ENCODE measurements around the gene SIRPD.

Gene SIRPD

DNA sequence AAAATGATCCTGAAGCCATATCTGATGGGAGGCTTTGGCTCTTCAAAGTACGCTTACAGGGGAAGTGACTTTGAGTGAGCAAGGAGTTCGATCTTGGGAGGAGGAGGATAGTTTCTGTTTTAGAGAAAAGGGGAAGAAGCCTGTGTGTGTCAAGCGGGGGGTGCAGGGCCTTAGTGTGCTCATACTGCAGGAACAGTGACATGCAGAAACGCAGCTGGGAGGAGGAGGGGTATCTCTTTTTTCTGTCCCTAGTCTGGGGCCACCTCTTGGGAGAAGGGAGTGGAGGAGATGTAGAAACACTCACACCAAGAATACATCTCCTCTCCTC is 19.8 kb downstream of the SIRPD start:
- Histone ChIP-seq H3K27me3 (replicated peaks; ENCODE audit: insufficient read depth, low read length) (no peaks in the 10 kb centered on the region), H3K9me2 (replicated peaks; ENCODE audit: insufficient read depth, low read length) (no peaks in the 10 kb centered on the region), H3K4me2 (ENCODE audit: low read depth, low read length) (peak overlapping the region; percentile 3; the same call in 1 of the 2 replicates)

DNA sequence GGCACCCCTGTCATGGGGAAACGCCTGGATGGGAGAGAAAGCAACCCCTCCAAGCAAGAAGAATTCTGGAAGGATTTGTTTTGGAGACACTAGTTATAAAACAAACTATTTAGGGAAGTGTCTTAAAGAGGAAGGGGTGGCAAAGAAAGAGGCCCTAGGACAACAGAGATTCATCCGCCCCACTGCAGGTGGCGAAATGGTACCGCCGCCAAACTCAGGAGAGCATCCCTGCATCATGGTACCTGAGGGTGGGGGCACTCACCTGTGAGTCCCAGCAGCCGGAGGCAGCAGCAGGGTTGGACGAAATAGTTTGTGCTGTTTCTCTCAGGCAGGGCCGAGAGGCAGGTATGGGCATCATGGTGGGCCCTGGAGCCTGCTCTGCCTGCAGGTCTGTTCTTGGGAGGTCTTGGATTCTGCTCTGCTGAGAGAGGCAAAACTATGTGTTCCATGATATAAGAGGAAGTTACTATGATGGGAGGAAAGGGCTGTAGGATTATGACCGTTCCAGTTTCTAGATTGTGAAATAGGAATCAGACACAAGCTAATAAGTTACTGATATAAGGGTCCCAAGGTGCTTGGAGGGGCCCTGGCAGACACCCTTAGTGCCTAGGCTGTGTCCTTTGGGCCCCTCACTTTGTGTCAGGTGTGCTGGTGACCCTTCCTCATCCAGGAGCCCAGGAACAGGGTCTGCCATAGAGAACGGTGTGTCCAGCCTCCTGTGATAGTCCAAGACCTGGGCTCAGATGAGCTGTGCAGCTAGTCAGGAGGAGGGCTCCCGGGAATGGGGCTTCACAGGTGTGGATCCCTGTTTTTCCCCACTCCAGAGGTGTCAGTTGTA is 20.4 kb downstream of the SIRPD start:
- Histone ChIP-seq H2AFZ (ENCODE audit: low read length) (no peak overlapping the region), H3K9me2 (replicated peaks; ENCODE audit: insufficient read depth, low read length) (no peaks in the 10 kb centered on the region), H3K9ac (ENCODE audit: low read length) (no peak overlapping the region), H4K20me1 (ENCODE audit: insufficient read depth, low read length) (no peaks in the 10 kb centered on the region), H3K27me3 (replicated peaks; ENCODE audit: insufficient read depth, low read length) (no peaks in the 10 kb centered on the region), H3K4me2 (ENCODE audit: low read depth, low read length) (peak overlapping the region; percentile 41; the same call in 1 of the 2 replicates), H3K27ac (ENCODE audit: low read length) (no peak overlapping the region), H3K4me3 (ENCODE audit: low read length) (no peak overlapping the region), H3K9me3 (replicated peaks; ENCODE audit: insufficient read depth, low read length) (no peaks in the 10 kb centered on the region), H3K79me2 (ENCODE audit: low read length) (no peaks in the 10 kb centered on the region), H3K4me1 (ENCODE audit: low read length) (peaks cover 41% of the 10 kb centered on the region), H3F3A (ENCODE audit: insufficient read depth, low read length) (peaks cover 19% of the 10 kb centered on the region), H3K36me3 (replicated peaks; ENCODE audit: insufficient read depth, low read length) (no peaks in the 10 kb centered on the region)
- no peak for DNase-seq
- no peak for TF ChIP-seq EZH2phosphoT487 (IDR thresholded peaks at IDR 0.05; ENCODE audit: low read length)
- no peak for TF ChIP-seq EZH2 (optimal IDR thresholded peaks at IDR 0.05; ENCODE audit: low read depth, low read length)
- TF ChIP-seq, protein P1, sequence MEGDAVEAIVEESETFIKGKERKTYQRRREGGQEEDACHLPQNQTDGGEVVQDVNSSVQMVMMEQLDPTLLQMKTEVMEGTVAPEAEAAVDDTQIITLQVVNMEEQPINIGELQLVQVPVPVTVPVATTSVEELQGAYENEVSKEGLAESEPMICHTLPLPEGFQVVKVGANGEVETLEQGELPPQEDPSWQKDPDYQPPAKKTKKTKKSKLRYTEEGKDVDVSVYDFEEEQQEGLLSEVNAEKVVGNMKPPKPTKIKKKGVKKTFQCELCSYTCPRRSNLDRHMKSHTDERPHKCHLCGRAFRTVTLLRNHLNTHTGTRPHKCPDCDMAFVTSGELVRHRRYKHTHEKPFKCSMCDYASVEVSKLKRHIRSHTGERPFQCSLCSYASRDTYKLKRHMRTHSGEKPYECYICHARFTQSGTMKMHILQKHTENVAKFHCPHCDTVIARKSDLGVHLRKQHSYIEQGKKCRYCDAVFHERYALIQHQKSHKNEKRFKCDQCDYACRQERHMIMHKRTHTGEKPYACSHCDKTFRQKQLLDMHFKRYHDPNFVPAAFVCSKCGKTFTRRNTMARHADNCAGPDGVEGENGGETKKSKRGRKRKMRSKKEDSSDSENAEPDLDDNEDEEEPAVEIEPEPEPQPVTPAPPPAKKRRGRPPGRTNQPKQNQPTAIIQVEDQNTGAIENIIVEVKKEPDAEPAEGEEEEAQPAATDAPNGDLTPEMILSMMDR (IDR thresholded peaks at IDR 0.05; ENCODE audit: low read length), result no peak

More for the DNA sequence above, 19.8 kb downstream of the SIRPD start:
- Histone ChIP-seq H3K4me1 (ENCODE audit: low read length) (peaks cover 41% of the 10 kb centered on the region), H3K36me3 (replicated peaks; ENCODE audit: insufficient read depth, low read length) (no peaks in the 10 kb centered on the region), H3F3A (ENCODE audit: insufficient read depth, low read length) (peaks cover 19% of the 10 kb centered on the region), H3K9ac (ENCODE audit: low read length) (no peak overlapping the region), H2AFZ (ENCODE audit: low read length) (no peak overlapping the region), H4K20me1 (ENCODE audit: insufficient read depth, low read length) (no peaks in the 10 kb centered on the region), H3K4me3 (ENCODE audit: low read length) (no peak overlapping the region), H3K9me3 (replicated peaks; ENCODE audit: insufficient read depth, low read length) (no peaks in the 10 kb centered on the region), H3K79me2 (ENCODE audit: low read length) (no peaks in the 10 kb centered on the region), H3K27ac (ENCODE audit: low read length) (no peak overlapping the region)
- DNase-seq, result no peak
- no peak for TF ChIP-seq EZH2phosphoT487 (IDR thresholded peaks at IDR 0.05; ENCODE audit: low read length)
- TF ChIP-seq, protein P1 (IDR thresholded peaks at IDR 0.05; ENCODE audit: low read length), result no peak
- no peak for TF ChIP-seq EZH2 (optimal IDR thresholded peaks at IDR 0.05; ENCODE audit: low read depth, low read length)

DNA sequence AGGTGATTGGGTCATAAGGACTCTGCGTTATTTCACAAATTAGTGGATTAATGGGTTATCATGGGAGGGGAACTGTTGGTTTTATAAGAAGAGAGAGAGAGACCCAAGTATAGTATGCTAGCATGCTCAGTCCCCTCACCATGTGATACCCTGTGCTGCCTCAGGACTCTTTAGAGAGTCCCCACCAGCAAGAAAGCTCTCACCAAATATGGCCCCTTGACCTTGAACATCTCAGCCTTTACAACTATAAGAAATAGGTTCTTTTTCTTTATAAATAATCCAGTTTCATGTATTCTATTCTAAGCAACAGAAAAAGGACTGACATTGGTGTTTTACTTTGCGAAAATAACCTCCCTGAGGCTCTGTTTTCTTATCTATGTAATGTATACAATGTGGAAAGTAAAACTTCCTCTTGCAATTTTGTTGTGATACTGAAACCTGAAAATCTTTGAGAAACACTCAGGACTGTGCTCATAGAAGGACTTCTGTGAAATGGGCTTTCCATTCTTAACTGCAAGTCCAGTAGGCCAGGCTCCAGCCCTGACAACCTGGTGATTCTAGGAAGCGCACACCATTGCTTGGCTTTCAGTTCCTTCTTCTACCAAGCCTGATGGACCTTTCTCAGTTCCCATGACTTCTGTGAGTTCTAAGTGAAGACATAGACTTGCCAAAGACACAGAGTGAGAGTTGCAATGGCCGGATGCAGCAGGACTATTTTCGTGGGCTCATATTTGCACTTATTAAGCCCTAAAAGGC is 21.9 kb downstream of the SIRPD start:
- TF ChIP-seq EZH2phosphoT487 (IDR thresholded peaks at IDR 0.05; ENCODE audit: low read length), result no peak
- TF ChIP-seq, protein P1 (IDR thresholded peaks at IDR 0.05; ENCODE audit: low read length), result no peak
- no peak for TF ChIP-seq EZH2 (optimal IDR thresholded peaks at IDR 0.05; ENCODE audit: low read depth, low read length)
- H3F3A ChIP-seq (ENCODE audit: insufficient read depth, low read length), result peaks cover 19% of the 10 kb centered on the region
- H3K4me2 ChIP-seq (ENCODE audit: low read depth, low read length), result peak overlapping the region; percentile 41
- no peaks in the 10 kb centered on the region for H3K27me3 ChIP-seq (replicated peaks; ENCODE audit: insufficient read depth, low read length)
- peak; percentile 75 for DNase-seq
- no peaks in the 10 kb centered on the region for H3K9me3 ChIP-seq (replicated peaks; ENCODE audit: insufficient read depth, low read length)
- H4K20me1 ChIP-seq (ENCODE audit: insufficient read depth, low read length), result no peaks in the 10 kb centered on the region
- no peaks in the 10 kb centered on the region for H3K9me2 ChIP-seq (replicated peaks; ENCODE audit: insufficient read depth, low read length)
- no peak overlapping the region; the same call in 1 of the 2 replicates for H3K4me3 ChIP-seq (ENCODE audit: low read length)
- H3K36me3 ChIP-seq (replicated peaks; ENCODE audit: insufficient read depth, low read length), result no peaks in the 10 kb centered on the region
- no peaks in the 10 kb centered on the region for H3K79me2 ChIP-seq (ENCODE audit: low read length)
- H3K4me1 ChIP-seq (ENCODE audit: low read length), result peaks cover 41% of the 10 kb centered on the region
- peak overlapping the region; percentile 76; the same call in 1 of the 2 replicates for H3K27ac ChIP-seq (ENCODE audit: low read length)
- H3K9ac ChIP-seq (ENCODE audit: low read length), result peak overlapping the region; percentile 25; the same call in 1 of the 2 replicates
- 0 out of 2 replicates have a peak overlapping the region, but pooled peaks have one; percentile 15 for H2AFZ ChIP-seq (ENCODE audit: low read length)

Data from MM.1S (cell line).